PC-3 (cell line): ENCODE results near the gene KRT80. TPM values are rescaled to one million over a fixed set of nuclear protein-coding genes. Genes with fewer than 3 reads are reported as not detected.

Source experiments
- ATAC-seq: fragments of 200-7000 bp; cut with Tn5 transposase; 2 replicates; pipeline ENCODE4 v1.9.1; 2020; ENCODE audit warnings: mild to moderate bottlenecking, moderate library complexity
- BruUV-seq: library from RNA; stranded (reverse); fragments of 400-500 nt; replicated peaks from 2 replicates; lab custom pipeline; 2021; lab: Mats Ljungman, UMichigan
- CTCF ChIA-PET: fragments of 300-600 bp; sonication (Branson Sonifier 250); formaldehyde crosslinking; loops from one replicate; lab custom pipeline; 2022; ENCODE audit warnings: antibody characterized with exemption; lab: Charles Lee
- POLR2A ChIA-PET: fragments of 300-600 bp; sonication (Branson Sonifier 250); formaldehyde crosslinking; loops from one replicate; lab custom pipeline; 2022; ENCODE audit warnings: antibody characterized with exemption; ENCODE audit not compliant: unreplicated experiment; lab: Charles Lee
- DNase-seq: peaks from one replicate; pipeline ENCODE4 v3.0.0-alpha.2; 2015
- H2AFZ ChIP-seq: fragments of 300-600 bp; sonication (generic); 2 replicates; pipeline ENCODE4 v1.6.0; 2016; ENCODE audit warnings: antibody characterized with exemption, low read length
- H3F3A ChIP-seq: fragments of 300-600 bp; sonication (generic); one replicate; pipeline ENCODE4 v1.6.0; 2017; ENCODE audit warnings: antibody characterized with exemption, low read length, control low read depth, mild to moderate bottlenecking; ENCODE audit not compliant: unreplicated experiment
- H3K27ac ChIP-seq: fragments of 300-600 bp; sonication (generic); 2 replicates; pipeline ENCODE4 v1.5.1; 2016; ENCODE audit warnings: mild to moderate bottlenecking, low read length
- H3K27me3 ChIP-seq: fragments of 300-600 bp; sonication (generic); 2 replicates; pipeline ENCODE4 v1.6.1; 2016; ENCODE audit warnings: low read length, mixed read lengths
- H3K36me3 ChIP-seq: fragments of 300-600 bp; sonication (generic); 2 replicates; pipeline ENCODE4 v1.6.1; 2016; ENCODE audit warnings: low read depth, mixed run types, low read length, mixed read lengths
- H3K4me1 ChIP-seq: fragments of 300-600 bp; sonication (generic); 2 replicates; pipeline ENCODE4 v1.5.1; 2016; ENCODE audit warnings: low read length; ENCODE audit not compliant: insufficient read depth
- H3K4me2 ChIP-seq: fragments of 300-600 bp; sonication (generic); 2 replicates; pipeline ENCODE4 v1.6.0; 2016; ENCODE audit warnings: low read length
- H3K4me3 ChIP-seq: fragments of 300-600 bp; sonication (generic); 2 replicates; pipeline ENCODE4 v1.5.1; 2016; ENCODE audit warnings: mild to moderate bottlenecking, low read length, mixed read lengths
- H3K79me2 ChIP-seq: fragments of 300-600 bp; sonication (generic); 2 replicates; pipeline ENCODE4 v1.6.1; 2017; ENCODE audit warnings: low read length, mixed read lengths
- H3K9ac ChIP-seq: fragments of 300-600 bp; sonication (generic); 2 replicates; pipeline ENCODE4 v1.6.0; 2016; ENCODE audit warnings: mild to moderate bottlenecking, low read length
- H3K9me2 ChIP-seq: fragments of 300-600 bp; sonication (generic); replicated peaks from 2 replicates; pipeline ENCODE4 v1.6.1; 2016; ENCODE audit warnings: mixed run types, low read length, mixed read lengths
- H3K9me3 ChIP-seq: fragments of 300-600 bp; sonication (generic); 2 replicates; pipeline ENCODE4 v1.6.1; 2016; ENCODE audit warnings: low read length, mixed read lengths
- H4K20me1 ChIP-seq: fragments of 300-600 bp; sonication (generic); 2 replicates; pipeline ENCODE4 v1.6.1; 2016; ENCODE audit warnings: low read length, mixed read lengths
- EZH2 ChIP-seq: fragments of 300-600 bp; sonication (generic); IDR thresholded peaks from one replicate; pipeline ENCODE4 v1.6.1; 2017; ENCODE audit warnings: antibody characterized with exemption, mild to moderate bottlenecking, low read length; ENCODE audit not compliant: unreplicated experiment
- EZH2phosphoT487 ChIP-seq: fragments of 300-600 bp; sonication (generic); IDR thresholded peaks from 2 replicates; pipeline ENCODE4 v1.6.1; 2018; ENCODE audit warnings: mild to moderate bottlenecking, antibody characterized with exemption, low read length, borderline replicate concordance
- intact Hi-C: fragments of 100-400 bp; cut with micrococcal nuclease; formaldehyde crosslinking; loops from 2 replicates; pipeline ENCODE4 v1.9.0; 2023
- total RNA-seq: library from RNA; depleted of rRNA; stranded (reverse); fragments of >200 nt; gene quantifications from 2 replicates; pipeline ENCODE4 v1.2.3, GENCODE V29; 2014
- TF ChIP-seq, protein P1 (sequence below): fragments of 300-600 bp; sonication (generic); conservative IDR thresholded peaks from 2 replicates; pipeline ENCODE4 v1.5.1; 2017; ENCODE audit warnings: antibody characterized with exemption, low read depth, mild to moderate bottlenecking, low read length

Gene KRT80
- total RNA-seq, 1 experiment from 2014 or later = 19.8 TPM

DNA sequence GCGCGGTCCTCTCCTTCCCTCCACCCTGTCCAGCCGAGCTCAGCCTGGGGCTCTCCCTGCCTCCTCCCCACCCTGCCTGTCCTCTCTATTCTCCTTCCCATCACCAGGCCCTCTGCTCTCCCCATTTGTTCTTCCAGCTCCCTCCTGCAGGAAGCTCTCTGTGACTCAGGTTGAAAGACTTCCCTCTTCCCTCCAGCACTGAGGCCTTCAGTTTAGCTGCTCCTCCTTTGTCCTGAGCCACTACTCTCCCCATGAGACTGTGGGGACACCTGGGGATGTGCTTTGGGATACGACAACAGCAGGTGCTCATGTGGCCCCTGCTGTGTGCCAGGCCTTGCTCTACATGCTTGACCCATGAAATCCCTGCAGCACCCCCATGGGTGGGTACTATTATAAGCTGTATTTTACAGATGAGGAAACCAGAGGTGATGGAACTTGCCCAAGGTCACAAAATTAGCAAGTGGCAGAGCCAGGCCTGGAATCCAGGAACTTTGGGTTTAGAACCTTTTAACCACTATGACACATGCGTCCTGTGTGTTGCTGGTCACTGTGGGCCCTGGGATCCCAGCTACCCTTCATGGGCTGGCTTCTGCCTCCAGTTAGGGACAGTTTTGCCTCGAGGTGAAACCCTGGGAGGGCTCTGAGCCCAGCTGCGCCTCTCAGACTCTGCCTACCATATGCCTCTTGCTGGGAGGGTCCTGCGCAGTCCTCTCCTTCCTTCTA lies 5.5 kb downstream of the KRT80 start:
- Histone ChIP-seq H4K20me1 (no peaks in the 10 kb centered on the region), H3K4me3 (no peak overlapping the region), H2AFZ (no peak overlapping the region), H3K9ac (peak overlapping the region; percentile 1), H3K9me2 (no peaks in the 10 kb centered on the region), H3K79me2 (peaks cover 77% of the 10 kb centered on the region), H3K27ac (peak overlapping the region; percentile 64), H3K27me3 (no peaks in the 10 kb centered on the region), H3F3A (no peaks in the 10 kb centered on the region), H3K4me2 (peak overlapping the region; percentile 58), H3K9me3 (no peaks in the 10 kb centered on the region), H3K36me3 (peaks cover 30% of the 10 kb centered on the region; the same call in 1 of the 2 replicates), H3K4me1 (peaks cover 90% of the 10 kb centered on the region)
- ChIA-PET POLR2A (interaction anchor here (0.5 to 0.6 kb wide), 3 partner anchors 29 to 56 kb away, joined by 3 read pairs; no protein-coding TSS in a partner anchor), CTCF (interaction anchor here (0.5 to 1.2 kb wide), 3 partner anchors 14 to 93 kb away, joined by 3 to 4 read pairs (median 3); no protein-coding TSS in a partner anchor)
- peak; percentile 92 for DNase-seq
- TSS peak; percentile 39 for BruUV-seq
- intact Hi-C loops = no loop called here
- TF ChIP-seq EZH2 = no peak
- TF ChIP-seq EZH2phosphoT487 = no peak
- TF ChIP-seq, protein P1, sequence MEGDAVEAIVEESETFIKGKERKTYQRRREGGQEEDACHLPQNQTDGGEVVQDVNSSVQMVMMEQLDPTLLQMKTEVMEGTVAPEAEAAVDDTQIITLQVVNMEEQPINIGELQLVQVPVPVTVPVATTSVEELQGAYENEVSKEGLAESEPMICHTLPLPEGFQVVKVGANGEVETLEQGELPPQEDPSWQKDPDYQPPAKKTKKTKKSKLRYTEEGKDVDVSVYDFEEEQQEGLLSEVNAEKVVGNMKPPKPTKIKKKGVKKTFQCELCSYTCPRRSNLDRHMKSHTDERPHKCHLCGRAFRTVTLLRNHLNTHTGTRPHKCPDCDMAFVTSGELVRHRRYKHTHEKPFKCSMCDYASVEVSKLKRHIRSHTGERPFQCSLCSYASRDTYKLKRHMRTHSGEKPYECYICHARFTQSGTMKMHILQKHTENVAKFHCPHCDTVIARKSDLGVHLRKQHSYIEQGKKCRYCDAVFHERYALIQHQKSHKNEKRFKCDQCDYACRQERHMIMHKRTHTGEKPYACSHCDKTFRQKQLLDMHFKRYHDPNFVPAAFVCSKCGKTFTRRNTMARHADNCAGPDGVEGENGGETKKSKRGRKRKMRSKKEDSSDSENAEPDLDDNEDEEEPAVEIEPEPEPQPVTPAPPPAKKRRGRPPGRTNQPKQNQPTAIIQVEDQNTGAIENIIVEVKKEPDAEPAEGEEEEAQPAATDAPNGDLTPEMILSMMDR = no peak
- peak; percentile 82 for ATAC-seq

DNA sequence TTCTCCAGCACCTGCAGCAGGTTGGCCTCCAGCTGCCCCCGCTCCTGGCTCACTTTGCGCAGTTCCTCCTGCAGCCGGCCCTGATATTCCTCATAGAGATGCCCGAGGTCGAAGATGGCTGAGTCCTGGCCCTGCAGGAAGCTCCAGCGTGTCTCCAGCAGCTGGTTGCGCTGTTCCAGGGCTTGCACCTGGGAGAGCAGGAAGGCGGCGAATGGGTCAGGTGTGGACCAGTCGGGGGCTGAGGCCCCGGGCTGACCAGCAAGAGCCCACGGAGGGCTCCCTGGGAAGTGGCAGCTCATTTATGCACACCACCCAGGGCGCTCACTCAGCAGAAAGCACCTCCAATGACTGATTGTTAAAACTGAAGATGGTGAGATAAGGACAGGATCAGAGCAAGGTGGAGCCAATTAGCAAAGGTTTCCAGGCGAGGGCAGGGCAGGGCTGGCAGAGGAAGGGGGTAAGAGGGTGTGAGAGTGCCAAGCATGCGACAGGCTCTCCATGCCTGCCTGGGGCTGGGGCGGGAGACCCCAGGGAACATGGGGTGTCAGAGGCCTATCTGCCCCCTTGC lies 6.3 kb downstream of the KRT80 start:
- Histone ChIP-seq H2AFZ (no peak overlapping the region), H3F3A (no peaks in the 10 kb centered on the region), H3K36me3 (peaks cover 33% of the 10 kb centered on the region; the same call in 1 of the 2 replicates), H3K27me3 (no peaks in the 10 kb centered on the region), H3K79me2 (peaks cover 69% of the 10 kb centered on the region), H3K9me2 (no peaks in the 10 kb centered on the region), H4K20me1 (no peaks in the 10 kb centered on the region), H3K27ac (peak overlapping the region; percentile 64), H3K4me3 (no peak overlapping the region), H3K4me2 (peak overlapping the region; percentile 58), H3K9me3 (no peaks in the 10 kb centered on the region), H3K4me1 (peaks cover 82% of the 10 kb centered on the region), H3K9ac (no peak overlapping the region)
- no TSS peak for BruUV-seq
- TF ChIP-seq EZH2 = no peak
- TF ChIP-seq, protein P1 = no peak
- TF ChIP-seq EZH2phosphoT487 = no peak
- intact Hi-C loops = no loop called here
- ATAC-seq (no peak), DNase-seq (no peak)
- ChIA-PET CTCF (interaction anchor here (0.9 to 1.2 kb wide), 2 partner anchors 13 to 94 kb away, joined by 3 read pairs; no protein-coding TSS in a partner anchor), POLR2A (no interaction called here)

DNA sequence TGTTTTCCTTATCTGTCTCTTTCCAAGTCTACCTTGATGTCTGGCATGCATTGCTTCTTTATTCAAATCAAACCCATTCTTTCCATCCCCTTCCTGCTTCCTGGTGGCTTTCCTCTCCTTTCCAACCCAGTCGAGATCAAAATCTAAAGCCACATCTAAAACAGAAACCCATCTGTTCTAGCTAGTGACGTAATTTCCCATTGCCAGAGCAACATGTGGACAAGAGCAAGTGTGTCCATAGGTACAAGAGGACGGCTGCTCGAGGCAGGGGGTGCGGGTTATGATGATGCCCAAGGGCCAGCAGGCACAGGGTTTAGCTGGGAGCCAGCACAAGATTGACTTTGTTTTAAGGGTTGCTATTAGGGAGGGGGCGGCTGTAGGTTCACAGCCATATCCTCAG lies 7.0 kb downstream of the KRT80 start:
- no peaks in the 10 kb centered on the region for H3K27me3 ChIP-seq
- no peak overlapping the region for H3K4me3 ChIP-seq
- no peak overlapping the region for H3K27ac ChIP-seq
- H3K4me1 ChIP-seq = peaks cover 75% of the 10 kb centered on the region
- H2AFZ ChIP-seq = no peak overlapping the region
- intact Hi-C loops = no loop called here
- H3F3A ChIP-seq = no peaks in the 10 kb centered on the region
- H3K79me2 ChIP-seq = peaks cover 62% of the 10 kb centered on the region
- no peaks in the 10 kb centered on the region for H4K20me1 ChIP-seq
- POLR2A ChIA-PET = no interaction called here
- no TSS peak for BruUV-seq
- H3K36me3 ChIP-seq = peaks cover 40% of the 10 kb centered on the region; the same call in 1 of the 2 replicates
- H3K9me2 ChIP-seq = no peaks in the 10 kb centered on the region
- CTCF ChIA-PET = no interaction called here
- TF ChIP-seq EZH2 = no peak
- no peak for TF ChIP-seq EZH2phosphoT487
- TF ChIP-seq, protein P1 = no peak
- DNase-seq (no peak), ATAC-seq (no peak)
- H3K4me2 ChIP-seq = no peak overlapping the region
- H3K9ac ChIP-seq = no peak overlapping the region
- no peaks in the 10 kb centered on the region for H3K9me3 ChIP-seq
